Midbrain (tissue), 1 donor: ENCODE data around the gene PID1.
A peak's percentile ranks its signal among the peaks of the same experiment; 100 is the strongest.

Experiments
- DNase-seq: peaks from one replicate; lab custom pipeline; 2025; lab: John Stamatoyannopoulos, UW

Gene PID1, protein sequence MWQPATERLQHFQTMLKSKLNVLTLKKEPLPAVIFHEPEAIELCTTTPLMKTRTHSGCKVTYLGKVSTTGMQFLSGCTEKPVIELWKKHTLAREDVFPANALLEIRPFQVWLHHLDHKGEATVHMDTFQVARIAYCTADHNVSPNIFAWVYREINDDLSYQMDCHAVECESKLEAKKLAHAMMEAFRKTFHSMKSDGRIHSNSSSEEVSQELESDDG

DNA sequence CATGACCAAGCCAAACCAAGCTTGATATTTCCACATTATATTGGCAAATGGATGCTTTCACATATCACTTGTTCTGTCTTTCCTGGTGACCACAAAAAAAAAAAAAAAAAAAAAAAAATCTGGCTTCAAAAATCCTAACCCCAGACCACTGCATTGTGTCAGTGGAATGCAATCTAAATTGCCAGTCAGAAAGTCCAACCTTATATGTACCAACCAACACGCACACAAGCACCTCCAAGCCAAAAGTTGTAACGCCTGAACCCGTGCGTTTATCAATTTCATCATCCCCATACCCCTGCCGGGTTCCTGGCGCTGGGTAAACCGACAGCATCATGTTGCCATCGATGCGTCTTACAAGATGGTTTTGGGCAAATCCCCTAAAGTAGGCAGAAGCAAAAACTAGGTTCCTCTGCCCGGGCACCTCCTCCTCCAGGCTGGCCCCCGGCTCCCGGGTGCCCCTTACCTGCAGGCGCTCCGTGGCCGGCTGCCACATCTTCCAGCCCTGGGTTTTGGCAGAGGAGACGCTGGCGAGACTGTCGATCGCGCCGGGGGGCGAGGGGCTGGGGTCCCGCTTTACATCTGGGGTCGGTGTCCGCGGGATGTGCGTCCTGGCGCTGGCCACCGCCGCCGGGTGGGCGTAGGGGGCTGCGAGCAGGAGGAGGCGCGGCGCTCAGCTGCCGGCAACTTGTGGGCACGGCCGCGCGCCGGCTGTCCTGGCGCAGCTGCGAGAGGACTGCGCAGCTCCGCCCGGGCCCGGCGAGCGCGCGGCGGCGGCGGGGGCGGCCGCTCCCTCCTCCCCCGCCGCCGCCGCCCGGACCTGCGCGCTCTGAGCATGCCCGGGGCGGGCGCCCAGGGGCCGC, at the start of gene PID1:
Gene PID1, minus strand, starts transcription at position 737 of the 860 bp plus-strand sequence. Its CDS starts 244 bp downstream, at position 493.
- DNase-seq, result peak; percentile 42

DNA sequence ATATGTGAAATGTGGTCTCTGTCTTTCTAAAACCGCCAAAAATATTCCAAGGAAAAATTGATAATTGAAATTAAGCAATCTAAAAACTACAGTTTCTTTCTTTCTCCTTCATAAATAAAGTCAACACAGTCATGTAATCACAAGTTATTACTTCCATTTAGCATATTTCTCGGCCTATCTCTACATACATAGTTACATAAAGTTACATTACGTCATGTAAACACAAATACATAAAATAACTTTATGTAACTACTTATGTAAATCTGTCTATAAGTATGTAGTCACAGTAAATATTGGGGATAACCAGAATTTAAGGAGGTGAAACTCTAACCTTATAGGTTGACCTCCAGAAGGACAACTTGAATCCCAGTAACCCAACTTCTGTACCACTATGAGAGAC, 48.5 kb upstream of the PID1 start:
- no peak for DNase-seq

DNA sequence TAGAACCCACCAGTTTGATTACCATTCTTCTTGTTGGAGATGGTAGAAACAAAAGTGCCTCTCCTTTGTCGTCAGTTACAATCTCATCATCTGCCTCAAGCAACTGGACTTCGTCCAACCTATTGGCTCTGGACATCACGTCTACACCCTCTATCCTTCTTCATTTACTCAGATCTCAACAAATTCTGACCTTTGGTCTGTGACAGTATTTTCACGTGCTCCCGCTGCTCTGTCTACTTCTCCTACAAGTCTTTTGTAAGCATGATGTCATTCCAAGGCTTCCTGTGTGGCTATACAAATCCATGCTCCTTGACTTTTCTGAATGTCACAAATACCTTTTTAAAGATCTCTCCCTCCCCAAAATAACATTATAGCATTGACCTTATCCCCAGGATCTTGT, 43.0 kb upstream of the PID1 start:
- DNase-seq, result no peak

DNA sequence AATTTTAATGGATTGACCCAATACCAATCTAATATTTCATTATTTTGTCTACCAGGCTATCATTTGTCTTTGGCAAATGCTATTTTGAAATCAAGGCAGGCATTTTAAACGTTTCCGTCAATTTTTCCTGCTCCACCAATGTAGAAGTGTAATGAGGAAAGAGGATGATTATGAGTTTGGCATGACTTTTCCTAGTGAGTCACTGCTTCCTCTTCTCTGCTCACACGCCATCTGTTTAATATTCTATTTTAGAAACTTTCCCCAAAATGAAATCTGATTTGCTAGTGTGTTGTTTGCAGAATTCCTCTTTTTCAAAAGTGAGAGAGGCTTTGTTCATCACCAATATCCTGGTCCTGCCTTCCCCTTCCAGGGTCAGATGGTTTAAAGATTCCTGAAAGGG, 42.5 kb upstream of the PID1 start:
- DNase-seq, result no peak

DNA sequence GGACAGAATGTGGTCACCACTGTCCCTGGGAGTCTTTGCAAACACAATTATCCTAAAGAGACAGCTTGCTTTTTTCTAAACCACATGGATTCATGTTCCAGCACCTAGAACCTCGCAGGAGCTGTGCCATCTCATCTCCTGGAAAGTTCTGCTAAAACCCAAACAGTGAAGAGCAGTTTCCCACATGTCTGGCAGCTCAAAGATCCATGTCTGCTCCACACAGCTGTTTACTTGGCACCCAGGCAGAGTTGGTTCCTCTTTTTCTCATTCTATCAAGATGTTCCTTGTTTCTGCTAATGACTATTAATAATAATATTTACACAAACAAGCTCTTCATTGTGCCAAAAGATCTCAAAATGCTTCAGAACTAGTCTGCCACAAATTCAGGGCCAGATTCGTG, 30.1 kb upstream of the PID1 start:
- no peak for DNase-seq

DNA sequence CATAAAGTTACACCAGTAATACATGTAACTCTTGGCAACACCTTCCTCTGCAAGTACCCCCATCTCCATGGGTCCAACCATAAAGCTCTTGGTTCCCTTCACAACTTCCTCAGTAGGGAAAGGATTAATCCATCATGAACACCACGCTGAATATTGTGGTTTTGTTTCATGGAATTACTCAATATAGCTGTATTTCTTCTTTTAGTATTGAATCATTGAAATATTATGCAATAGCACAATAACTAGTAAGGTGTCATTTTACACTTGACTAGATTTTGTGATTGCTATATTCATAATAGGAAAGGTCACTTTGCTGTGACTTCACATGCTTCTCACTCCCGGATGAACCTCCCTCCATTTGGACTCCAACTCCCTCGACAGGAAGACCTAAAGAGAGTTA, 29.7 kb upstream of the PID1 start:
- DNase-seq, result no peak

DNA sequence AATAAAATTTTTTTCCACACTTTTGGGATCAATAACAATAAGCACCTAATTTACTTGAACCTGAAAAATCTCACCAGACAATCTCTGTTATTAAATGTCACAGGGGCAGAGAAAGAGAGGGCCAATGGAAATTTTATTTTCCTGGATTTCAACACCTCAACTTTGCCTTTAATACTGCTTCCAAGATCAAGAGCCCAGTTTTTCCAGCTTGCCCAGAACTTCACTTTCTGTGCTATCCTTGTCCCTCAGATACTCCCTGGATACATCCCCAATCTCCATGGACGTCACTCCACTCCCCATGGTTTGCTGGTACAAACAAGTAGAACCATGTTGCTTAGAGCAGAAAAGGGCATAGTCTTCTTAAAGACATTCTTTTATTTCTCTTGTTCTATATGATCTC, 29.3 kb upstream of the PID1 start:
- no peak for DNase-seq

DNA sequence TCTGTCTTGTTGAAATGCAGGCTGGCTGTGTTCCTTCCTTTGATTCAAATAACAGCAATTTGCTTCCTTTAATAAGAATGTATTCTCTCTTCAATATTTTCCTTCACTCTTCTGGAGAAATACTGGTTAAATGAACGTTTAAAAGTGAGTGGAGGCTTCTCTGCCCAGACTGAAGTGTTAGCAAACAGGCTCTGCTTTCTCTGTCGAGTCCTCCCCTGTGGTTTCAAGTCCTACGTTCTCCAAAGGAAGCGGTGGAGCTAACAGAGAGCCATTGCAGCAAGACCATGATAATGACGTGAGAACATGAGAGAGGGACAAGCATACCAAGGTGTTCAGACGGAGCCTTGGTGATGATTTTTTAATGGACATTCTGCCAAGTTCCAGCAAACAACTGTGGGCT, 26.2 kb upstream of the PID1 start:
- DNase-seq, result no peak

DNA sequence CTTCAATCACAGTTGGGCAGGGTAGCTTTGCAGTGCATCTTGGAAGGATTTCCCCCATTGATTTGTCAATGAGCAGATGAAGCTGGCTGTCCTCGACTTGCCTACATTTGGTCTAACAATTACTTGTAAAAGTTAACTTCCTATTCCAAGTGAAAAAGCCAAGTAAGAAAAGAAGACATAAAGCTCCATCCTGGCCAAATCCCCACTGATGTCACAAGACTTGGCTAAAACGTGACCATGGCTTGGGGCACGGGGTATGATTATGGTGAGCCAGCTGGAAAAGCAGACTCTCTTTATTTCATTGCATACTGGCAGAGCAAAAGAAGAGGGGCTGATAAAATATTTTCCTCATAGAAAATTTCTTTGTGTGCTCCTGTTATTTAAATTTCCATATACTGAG, 25.4 kb upstream of the PID1 start:
- no peak for DNase-seq

DNA sequence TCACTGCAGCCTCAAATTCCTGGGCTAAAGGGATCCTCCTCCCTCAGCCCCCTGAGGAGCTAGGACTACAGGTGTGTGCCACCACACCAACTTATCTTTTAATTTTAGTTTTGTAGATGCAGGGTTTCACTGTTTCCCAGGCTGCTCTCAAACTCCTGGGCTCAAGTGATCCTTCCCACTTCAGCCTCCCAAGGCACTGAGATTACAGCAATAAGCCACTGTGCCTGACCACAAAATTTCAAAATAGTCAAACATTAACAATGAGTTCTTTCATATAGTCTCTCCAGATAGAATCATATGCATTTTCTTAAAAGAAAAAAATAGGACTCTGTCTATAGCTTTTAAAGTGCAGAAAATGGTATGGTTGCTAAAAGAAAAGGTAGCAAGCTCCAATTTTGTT, 24.9 kb upstream of the PID1 start:
- no peak for DNase-seq

DNA sequence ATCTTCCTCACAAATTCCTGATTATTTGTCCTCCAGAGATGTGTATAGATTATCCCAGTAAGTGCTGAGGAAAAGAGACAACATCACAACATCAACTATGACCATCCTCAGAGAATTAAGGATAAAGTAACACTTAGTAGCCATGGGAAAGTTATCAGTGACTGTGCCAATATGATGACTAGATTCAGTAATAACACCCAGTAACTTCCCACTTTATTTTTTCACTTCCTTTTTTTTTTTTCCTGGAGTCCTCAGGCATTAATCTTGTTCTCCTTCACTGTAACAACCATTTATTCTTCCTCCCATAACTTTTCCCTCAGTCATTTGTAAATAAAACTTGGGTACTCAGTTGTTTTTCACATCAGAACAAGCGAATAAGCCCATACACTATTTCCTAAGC, 16.7 kb upstream of the PID1 start:
- no peak for DNase-seq

DNA sequence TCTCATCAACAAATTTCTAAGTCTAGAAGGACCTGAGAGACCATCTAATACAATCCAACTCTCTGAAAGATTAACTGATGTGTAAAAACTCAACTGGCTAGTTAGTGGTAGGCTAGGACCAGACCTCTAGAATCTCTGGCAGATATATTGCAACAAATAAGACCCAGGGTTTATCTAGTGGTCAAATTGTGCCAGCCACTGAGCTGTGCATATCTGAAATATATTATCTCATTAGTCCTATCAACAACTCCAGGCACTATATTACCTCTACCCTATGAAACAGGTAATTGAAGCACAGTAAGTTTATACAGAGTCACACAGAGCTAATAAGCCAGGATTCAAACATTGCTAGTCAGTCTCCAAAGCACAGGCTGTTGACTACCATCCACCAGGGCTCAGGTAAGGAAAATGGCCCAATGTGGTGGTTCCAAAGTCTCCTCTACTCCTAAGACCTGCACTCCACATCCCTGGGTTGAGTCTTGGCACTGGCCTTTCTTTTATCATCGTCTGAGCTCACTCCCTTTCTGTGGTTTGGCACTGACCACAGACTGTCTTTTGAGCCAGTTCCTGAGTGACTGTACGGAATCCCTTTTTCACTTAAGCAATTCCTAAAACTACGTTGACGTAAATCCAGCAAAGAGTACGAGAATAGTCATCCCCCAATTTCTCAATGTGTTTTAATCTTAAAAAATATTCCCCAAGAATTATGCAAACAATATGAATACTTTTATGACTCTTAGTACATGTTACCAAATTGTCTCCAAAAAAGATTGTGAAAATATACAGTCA, 11.9 kb upstream of the PID1 start:
- DNase-seq, result no peak

DNA sequence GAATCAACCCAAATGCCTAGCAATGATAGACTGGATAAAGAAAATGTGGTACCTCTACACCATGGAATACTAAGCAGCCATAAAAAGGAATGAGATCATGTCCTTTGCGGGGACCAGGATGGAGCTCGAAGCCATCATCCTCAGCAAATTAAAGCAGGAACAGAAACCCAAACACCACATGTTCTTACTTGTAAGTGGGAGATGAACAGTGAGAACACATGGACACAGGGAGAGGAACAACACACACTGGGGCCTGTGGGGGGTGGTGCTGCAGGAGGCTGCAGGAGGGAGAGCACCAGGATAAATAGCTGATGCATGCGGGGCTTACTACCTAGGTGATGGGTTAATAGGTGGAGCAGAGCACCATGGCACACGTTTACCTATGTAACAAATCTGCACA, 8.4 kb upstream of the PID1 start:
- DNase-seq, result no peak

DNA sequence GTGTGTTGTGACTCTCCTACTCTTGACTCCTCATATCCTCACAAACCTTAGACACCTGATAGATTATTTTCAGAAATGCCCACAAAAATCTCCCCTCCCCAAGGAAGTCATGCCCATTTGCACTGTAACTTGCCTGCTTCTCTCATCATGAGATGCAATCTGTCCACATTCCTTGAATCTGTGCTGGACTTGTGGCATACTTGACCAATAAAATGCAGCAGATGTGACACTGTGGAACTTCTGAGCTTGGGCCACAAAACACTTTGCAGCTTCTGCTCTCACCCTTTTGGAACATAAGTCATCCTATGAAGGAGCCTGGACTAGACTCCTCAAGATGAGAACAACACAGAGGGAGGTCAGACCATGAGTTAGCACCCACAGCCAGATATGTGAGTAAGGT, 4.4 kb upstream of the PID1 start:
- DNase-seq, result no peak

DNA sequence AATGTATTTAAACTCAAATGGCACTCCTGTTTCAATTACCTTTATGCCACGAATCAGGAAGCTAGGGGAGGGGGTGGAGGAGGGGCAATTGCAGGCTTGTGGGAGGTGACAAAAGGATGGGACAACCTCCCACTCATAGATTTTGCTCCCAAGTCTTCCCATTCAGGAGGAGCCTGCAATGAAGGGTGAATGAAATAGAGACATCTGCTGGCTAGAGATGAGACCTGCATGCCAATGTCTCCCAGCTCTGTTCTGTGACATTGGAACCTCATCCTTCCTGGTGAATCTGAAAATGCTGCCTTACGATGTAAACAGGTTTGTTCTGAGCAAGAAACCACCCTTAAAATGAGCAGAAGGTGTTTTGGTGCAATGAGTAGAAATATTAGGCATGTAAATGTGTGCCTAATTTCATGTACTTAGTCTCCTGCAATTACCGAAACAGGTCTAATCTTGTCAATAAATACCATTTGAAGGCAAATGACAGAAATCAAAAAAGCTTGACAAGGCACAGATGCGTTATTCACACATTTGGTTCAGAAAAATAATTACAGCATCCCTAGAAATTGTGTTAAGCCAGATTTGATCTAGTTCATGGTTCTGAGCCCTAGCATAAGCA, 2.7 kb upstream of the PID1 start:
- peak; percentile 78 for DNase-seq

DNA sequence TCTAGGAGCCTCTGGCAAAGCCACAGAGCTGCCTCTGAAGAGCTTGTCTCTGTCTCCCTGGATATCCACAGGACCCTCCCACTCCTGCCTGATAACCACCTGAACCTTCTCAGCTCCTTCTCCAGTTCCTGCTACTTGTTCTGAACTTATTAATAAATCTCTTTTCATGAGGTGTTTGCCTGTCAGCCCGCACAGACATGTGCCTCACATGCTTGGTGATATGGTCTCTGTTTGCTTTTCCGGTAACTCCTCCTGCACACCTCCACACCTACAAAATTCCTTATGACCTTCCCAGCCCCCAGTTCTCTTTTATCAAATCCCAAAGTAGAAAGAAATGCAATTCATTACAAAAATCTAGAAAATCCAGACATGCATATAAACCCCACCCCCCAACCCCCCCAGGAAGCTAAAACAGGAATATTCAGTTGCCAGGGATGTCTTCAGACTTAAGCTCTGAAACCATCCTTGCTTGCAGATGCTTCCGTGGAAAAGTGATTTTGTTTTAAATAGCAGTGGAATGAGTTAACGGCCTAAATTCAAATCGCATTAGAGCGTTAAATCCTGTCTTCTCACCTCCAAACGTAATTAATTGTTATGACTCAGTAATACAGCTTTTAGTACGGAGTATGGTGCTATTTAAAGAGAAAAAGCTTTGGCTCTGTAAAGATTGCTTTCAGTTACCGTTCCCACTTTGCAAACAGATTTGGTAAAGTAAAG, 2.1 kb upstream of the PID1 start:
- DNase-seq, result no peak

DNA sequence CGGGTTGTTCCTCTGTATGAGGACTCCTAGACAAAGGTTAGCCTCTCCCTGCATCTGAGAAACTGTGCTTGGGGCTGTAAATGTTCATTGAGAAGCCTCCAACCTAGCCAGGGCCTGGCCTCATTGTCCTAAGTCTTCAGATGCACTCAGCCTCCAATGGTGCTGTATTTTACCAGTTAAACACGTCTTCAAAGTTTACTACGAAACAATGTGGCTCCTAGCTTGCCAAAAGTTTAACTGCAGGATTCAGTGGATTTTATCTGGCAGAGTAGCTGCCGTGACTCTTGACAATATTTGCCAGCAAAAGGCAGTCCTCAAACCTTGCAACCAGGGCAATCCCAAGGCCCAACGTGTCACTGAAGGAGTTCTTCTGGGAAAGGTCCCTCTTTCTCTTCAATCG, 1.1 kb downstream of the PID1 start:
- no peak for DNase-seq

DNA sequence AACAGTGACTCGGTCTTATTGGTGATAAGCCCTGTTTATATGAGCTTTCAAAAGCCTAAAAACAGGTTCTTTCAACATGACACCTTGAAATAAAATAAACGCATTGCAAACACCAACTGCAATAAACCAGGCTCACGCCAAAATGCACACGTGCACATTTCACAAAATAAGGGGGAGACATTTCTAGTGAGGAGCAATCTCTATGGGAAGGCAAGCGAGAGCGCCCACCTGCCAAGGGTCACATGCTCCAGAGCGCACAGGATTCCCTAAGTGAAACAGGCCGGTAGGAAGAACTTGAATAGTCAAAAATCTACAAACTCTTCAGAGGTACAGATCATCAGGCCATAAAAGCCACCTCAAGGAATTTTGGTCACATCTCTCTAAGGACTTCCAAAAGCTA, 1.9 kb downstream of the PID1 start:
- no peak for DNase-seq

DNA sequence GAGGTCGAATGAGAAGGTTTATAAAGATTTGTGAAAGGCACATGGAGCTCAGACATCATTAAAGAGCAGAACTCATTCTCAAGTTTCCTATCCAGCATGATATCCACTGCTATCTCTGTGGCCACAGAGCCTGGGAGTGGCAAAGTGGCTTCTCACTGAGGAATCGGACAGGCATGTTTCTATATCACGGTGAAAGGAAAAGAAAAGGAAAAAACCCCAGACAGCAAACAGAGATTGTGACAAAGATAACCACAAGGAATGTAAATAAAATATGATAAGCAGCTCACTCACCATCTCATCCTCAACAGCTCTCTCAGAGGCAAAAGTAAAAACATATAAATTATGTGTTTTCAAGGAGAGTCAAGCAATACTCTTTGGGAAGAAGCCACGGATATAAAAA, 2.5 kb downstream of the PID1 start:
- DNase-seq, result no peak

DNA sequence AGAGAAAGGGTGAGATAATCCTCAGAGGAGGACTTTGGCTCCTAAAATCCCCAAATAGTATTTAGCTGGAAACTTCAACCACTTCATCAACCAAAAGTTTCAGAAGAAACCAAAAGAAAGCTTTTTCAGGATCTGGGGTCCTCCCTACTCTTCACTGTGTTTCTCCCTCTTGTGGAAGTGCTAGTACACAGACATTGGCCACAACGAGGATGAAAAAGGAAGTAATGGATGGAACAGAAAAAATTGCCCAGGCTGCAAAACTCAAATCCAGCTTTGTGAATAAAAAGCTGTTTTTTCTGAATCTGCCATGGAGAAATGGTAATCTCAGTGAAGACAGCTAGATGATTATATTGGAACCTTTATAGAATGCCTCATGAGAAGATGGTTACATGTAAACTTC, 4.0 kb downstream of the PID1 start:
- no peak for DNase-seq

DNA sequence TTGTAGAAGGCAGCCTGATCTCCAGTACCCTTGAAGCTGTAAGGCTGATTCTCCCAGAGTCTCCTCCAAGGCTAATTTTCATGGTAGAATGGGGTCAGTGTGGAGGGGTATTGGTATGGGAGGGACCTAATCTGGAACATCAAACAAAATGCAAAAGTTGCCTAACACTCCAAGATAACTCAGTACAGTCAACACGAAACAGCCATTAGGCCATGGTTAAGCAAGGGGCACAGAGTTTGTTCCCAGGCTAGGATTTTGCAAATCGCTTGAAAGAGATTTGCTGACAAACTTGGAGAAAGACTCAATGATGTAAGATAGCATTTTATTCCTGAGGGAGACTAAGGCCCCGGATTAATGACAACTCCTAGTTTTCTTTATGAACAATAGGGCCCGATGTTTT, 5.4 kb downstream of the PID1 start:
- no peak for DNase-seq

DNA sequence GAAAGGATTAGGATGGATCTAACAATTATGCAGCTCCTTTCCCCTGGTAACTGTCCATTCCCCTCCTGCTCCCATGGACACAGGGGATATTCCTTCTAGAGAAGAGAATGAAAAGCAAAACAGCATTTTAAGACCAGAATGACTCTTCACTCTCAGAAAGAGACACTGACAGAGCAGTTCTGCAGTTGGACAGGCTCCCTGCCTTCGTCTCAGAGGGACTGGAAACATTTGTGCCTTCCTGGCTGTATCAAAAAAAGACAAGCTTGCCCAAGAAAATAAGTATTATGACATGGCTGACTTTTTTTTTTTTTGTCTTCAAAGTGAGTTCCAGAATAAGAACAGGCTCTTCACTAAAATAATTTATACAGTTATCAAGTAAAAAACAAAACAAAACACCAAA, 9.5 kb downstream of the PID1 start:
- DNase-seq, result no peak
